ENCODE measurements around the gene ST8SIA6.
"Not testable (repeated sequence)": the region's sequence is repeated elsewhere in the genome, so short reads cannot be mapped to it uniquely, and the experiment has no call there.

ST8SIA6 gene

DNA sequence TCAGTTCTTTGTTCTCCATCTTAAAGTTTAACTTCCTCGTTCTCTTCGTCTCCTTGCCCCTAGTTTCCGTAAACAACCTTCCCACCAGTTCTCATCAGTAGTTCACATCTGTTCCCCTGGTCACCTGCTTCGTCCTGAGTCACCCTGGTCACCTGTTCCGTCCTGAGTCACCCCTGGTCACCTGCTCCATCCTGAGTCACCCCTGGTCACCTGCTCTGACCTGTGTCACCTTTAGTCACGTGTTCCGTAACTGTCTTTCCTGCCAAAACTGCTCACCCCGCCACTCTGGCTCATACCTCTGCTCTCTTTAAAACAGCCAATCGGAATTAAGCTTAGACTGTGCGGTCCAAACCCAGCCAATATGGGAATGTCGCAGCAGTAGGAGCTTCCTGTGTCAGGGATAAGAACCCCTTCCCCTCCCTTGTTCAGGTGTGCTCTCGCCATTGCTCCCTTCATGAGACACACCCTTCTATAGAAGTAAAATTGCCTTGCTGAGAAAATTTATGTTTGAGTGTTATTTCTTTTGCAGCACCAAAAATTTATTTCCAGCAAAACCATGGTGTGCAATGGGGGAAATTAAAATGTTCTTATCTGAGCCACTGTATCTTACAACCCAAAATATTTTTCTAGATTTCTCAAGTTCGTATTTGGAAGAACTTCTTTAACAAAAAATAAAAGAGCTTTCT, 114.1 kb downstream of the ST8SIA6 start:
- DNase-seq, result no peak

DNA sequence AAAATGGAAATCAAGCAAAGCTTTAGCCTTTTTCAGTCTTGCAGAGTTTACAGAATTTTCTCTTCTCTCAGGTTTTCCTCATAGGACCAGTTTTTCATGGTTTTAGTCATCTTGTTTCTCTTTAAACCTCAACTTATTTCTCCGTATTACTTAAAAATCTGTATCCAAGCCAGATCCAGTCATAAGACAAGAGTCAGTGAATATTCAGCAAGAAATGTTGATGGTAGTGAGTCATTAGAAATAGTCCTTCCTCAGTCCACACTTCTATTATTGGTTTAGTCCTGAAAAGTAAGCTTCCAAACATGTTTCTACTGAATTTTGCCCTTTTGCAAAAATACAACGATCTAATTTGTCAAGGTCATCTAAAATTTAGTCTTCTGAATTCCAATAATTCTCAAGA, 119.3 kb downstream of the ST8SIA6 start:
- no peak for DNase-seq

DNA sequence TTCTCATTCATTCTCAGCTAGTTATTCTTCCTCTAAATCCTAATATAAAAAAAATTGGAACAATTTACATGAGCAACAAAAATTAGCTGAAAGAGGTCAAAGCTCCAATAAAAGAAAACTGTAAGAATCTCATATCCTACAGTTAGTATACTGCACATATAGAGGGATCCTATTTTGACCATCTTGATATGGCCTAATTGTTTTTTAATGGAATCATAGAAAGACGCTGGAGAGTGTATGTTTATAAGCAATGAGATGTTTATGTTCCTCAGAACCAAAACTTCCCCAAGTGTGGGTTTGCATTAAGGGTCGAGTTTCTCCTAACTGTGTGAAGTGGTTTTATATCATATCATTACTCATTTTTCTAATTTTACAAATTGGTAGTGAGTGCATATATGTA, 123.9 kb downstream of the ST8SIA6 start:
- no peak for DNase-seq

DNA sequence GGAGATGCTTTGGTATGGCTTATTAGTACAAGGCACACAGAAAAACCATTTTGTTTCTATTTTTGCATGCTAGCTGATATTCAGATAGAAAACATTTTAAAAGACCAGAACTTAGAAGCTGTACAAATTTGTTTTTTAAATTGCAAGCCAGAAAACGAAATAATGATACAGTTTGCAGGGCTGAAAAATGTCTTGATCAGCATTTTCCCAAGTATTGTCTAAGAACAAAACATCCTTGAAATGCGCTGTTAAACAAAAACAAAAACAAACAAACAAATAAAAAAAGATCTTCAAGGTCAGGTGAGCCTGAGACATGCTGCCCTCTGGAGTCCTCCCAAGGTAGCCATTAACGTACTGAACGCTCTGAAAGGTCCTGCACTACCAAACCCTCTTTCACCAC, 128.0 kb downstream of the ST8SIA6 start:
- no peak for DNase-seq

DNA sequence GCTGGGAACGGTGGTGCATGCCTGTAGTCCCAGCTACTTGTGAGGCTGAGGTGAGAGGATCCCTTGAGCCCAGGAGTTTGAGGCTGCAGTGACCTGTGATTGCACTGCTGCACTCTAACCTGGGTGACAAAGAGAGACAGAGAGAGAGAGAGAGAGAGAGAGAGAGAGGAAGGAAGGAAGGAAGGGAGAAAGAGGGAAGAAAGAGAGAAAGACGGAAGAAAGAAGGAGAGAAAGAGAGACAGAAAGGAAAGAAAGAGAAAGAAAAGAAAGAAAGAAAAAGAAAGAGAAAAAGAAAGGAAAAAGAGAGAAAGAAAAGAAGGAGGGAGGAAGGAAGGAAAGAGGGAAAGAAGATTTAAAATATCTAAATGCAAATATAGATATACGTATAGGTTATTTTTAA, 132.4 kb downstream of the ST8SIA6 start:
- DNase-seq, result not testable (repeated sequence)

DNA sequence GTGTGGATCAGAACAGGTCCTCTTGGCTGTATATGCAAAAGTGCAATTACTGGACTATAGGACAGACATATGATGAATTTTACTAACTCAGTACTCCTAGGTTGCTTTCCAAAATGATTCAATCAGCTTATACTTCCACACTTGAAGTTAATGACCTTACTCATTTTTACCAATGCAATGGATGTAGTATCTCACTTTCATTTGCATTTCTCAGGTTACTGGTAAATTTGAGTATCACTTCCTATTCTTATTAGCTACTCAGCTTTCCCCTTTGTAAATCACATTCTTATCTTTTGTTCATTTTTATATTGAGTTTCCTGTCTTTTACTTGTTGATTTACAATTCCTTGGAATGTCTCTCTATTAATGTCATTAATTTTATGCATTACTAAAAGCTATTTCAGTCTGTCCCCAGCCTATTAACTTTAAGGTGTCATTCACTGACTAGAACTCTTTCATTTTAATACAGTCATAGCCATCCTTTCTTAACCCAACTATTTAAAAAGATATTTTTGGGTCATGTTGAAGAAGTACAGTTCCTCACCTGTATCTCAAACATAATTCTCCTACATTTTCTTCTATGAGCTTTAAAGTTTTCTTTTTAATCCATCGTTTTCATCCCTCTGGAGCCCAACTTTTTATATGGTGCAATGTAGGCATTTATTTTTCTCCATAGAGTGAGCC, 137.8 kb downstream of the ST8SIA6 start:
- DNase-seq, result no peak

DNA sequence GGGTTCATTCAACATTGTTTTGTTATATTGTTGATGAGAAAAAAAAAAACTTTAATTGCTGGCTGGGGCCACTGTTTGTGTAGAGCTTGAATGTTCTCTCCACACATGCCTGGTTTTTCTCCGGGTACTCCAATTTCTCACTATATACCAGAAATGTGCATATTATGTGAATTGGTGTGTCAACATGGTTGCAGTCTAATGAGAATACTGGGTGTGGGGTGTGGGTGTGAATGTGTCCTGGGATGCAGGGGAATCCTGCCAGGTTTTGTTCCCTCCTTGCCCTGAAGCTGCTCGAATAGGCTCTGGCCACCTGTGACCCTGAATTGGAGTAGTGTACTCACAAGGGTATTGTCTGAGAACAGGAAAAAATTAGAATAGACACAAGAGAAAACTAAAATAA, 145.0 kb downstream of the ST8SIA6 start:
- no peak for DNase-seq

DNA sequence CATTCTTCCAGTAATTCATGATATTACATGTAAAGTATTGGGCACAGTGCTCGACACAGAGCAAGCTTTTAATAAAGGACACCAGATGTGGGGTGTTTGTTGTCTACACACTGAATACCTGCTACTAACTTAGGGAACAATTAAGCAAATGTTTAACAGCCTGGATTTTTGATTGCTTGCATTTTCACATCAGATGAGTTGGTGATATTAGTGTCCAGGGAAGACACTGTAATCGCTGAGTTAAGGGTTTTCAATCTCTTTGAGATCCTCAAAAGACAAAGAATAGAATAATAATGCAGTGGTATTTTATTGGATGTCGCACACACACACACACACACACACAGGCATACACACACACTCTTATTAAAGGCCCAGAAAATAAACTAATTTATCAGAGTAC, 147.3 kb downstream of the ST8SIA6 start:
- DNase-seq, result no peak

DNA sequence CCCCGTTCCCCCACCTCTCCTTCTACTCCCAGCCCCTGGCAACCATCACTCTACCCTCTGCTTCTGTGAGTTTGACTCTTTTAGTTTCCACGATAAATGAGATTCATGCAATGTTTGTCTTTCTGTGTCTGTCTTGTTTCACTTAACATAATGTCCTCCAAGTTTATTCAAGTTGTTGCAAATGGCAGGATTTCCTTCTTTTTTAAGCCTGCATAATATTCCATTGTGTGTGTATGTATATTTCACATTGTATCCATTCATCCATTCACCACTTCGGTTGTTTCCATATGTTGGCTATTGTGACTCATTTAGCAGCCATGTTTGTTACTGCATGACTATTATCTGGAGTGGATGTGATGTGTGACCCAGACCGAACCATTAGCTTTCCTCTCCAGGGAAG, 162.0 kb downstream of the ST8SIA6 start:
- no peak for DNase-seq

DNA sequence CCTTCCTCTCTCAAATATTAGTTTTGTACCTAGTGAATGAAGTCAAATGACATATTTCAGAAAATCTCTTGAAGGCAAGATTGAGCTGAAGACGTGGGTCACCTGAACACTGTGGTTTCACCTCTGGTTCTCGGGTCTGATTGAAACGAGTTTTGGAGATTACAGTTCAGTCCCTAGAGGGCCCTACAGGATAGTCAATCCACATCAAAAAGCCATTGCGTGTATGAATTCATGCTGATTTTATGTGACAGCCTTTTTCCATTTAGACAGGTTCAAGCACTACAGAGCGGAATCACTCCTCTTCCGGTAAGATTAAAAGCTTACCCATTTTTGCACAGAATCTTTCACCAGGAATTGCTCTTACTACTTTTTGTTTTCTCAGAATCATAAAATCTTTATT, 164.2 kb downstream of the ST8SIA6 start:
- no peak for DNase-seq

DNA sequence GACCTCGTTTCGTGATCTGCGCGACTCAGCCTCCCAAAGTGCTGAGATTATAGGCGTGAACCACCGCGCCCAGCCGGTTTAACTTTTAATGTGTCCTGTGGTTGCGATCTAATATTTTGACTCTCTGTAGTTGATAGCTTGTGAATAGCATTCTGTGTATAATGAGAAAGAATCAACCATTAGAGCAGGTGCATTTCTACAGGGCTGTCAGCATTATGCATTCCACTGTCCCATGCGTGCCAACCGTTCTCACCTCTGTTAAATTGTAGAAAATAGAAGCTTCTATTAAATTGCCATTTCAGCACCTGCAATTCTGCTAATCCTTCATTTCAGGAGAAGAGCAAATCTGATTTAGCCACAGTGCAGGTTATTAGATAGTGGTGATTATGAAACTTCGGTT, 164.6 kb downstream of the ST8SIA6 start:
- no peak for DNase-seq

DNA sequence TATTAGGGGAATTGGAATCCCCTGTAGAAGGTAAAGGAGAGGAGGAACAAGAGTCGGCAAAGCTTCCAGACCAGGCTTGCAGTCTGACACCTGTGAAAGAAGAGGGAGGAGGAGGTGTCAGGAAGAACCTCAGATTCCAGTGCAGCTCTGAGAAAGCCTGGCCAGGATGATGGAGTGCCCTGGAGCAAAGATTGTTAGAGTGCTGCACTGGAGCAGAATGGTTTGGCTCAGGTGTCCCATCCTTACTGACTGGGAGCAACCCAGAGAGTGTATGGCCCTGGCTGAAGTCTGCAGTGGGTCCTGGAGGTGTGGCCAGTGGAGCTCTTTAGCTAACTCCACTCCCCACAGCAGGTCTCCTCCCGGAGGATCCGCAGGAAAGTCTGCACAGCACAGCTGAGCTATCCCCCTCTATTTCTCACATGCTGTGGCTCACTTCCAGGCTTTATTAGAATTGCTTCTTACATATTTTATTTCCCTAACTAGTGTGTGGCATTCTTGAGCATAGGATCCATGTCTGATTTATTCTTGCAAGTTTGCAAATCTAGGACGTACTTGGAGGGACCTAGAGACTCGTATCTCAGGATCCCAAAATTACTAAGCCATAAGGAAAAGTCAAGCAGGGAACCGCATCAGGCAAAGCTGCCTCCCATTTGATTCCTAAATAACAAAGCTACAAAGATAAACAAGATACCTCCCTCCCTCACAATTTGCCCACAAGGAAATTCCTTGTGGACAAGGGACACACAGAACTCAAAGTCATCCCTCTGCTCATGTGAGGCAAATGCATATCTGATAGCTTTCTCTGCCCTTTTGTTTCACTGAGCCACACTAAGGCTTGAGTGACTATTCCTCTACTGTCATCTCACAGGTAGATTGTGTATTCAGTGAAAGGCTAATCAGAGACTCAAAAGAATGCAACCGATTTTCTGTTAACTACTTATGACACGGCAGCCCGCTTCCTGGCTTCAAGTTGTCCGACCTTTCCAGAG, 167.5 kb downstream of the ST8SIA6 start:
- no peak for DNase-seq

DNA sequence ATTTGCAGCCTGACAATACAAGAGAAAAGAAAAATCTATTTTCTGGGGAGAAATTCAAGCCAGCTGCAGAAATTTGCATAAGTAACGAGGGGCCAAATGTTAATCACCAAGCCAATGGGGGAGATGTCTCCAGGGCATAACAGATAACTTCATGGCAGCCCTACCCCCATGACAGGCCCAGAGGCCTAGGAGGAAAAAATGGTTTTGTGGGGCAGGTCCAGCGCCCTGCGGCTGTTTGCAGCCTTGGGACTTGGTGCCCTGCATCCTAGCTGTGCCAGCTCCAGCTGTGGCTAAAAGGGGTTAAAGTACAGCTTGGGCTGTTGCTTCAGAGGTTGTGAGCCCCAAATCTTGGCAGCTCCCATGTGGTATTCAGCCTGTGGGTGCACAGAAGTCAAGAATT, 172.1 kb downstream of the ST8SIA6 start:
- DNase-seq, result no peak

DNA sequence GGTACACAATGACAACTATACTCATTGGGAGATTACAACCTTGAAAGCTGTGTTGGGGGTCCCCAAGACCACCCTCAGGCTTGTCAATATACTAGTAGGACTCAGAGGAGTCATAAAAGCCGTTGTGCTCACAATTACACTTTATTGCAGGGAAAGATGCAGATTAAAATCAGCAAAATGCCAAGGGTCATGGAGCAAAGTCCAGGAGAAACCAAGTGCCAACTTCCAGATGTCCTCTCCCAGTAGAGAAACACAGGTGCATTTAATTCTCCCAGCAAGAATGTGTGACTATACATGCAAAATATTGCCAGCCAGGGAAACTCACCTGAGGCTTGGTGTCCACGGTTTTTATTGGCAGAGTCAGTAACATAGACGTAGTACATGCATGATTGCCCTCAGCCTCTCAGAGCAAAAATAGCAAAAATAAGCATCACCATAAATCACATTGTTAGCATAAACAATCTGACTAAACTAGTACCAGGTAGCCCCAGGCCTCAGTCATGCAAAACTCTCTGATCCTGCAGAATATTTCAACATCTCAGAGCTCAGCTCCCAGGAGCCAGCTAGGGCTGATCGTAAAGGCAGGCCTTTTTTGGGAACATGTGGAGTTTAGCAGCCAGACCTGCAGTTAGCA, 175.7 kb downstream of the ST8SIA6 start:
- DNase-seq, result no peak

DNA sequence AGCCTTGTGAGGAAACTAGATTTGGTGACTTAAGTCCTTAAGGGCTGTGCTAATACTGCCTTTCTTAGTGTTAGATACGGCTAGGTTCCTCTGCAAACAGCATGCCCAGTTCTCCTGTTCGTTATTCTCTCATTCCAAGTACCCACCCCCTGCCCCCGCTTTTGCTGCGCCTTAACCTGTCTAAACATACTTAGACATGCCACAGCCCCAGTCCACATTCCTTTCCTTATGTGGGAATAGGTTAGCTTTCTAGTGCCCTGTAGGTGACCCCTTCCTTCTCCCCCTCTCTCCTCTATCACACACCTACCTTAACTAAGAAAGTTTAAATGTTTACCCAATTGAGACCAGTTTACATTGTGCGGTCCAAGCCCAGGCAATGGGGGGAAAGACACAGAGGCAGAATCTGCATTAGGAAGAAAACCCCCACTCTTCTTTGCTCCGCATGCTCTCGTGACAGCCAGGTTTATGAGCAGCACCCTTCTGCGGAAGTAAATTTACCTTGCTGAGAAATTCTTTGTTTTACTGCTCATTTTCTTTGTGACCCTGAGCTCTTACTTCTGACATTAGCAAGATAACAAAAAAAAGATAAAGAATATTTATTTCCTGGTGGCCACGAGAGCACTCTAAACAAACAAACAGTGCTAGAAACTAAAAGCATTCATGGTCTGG, 177.5 kb downstream of the ST8SIA6 start:
- no peak for DNase-seq

DNA sequence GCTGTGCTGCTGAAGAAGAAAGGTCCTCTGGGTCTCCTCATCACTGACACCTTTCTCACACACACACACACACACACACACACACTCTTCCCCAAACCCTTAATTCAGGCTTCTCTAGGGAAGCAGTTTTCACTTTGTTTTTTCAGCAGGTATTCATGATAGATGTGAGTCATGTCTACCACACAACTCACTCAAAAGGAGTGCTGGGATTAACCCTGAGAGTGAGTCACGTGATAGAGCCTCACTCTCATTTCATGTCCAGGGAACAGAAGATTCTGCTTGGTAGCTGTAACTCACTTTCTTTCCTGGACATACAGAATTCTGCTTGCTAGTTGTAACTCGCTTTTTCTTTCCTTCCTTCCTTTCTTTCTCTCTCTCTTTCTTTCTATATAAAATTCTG, 181.0 kb downstream of the ST8SIA6 start:
- no peak for DNase-seq

DNA sequence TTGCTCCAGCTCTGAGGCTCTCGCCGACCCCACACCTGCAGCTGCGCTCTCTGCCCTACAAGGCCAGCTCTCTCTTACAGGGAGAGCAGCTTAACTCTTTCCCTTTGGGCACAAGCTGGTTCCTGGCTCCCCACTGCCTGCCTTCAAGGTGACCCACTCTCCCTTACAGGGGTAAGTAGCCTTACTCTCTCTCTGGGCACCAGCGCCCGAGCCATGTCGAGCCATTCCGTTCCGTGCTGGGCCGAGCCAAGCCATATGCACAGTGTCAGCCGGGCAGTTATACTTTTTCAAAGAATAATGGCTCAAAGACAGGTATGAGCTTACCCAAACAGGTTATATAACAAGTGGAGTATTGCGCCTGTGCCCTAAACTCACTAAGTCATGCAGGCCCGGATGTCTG, 181.7 kb downstream of the ST8SIA6 start:
- DNase-seq, result no peak

Measured in stimulated activated CD4-positive, alpha-beta T cell treated with anti-CD3 and anti-CD28 coated beads, Interleukin-4, amount 100 ng/mL, for 1 hour (primary cell).